GM18507 (cell line): ENCODE results near the gene SGPL1.

Source experiments
- DNase-seq: peaks from one replicate; pipeline ENCODE4 v3.0.0; 2011; ENCODE audit warnings: low read depth; ENCODE audit not compliant: insufficient read length; ENCODE audit errors: extremely low spot score
- FAIRE-seq: peaks from 2 replicates; lab custom pipeline; 2011; peaks lifted over from hg19 to GRCh38; lab: Jason Lieb, UNC

SGPL1 gene

DNA sequence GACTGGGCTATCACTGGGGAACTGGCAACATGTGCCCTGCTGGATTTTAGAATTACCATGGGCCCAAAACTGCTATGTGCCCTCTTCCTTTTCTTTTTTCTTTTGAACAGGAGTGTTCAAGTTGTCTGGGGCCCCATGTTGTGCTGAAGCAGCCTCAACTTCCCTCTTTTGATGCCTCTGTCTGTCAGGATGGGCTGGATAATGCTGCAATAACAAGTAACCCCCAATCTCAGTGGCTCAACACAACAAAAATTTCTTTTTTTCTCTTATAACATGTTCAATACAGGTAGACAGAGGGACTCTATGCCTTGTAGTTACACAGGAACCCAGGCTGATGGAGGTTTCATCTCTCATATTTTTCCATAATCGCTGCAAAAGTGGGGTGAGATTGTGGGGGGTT is 80.8 kb downstream of the SGPL1 start:
- no peak for DNase-seq
- no peak for FAIRE-seq

DNA sequence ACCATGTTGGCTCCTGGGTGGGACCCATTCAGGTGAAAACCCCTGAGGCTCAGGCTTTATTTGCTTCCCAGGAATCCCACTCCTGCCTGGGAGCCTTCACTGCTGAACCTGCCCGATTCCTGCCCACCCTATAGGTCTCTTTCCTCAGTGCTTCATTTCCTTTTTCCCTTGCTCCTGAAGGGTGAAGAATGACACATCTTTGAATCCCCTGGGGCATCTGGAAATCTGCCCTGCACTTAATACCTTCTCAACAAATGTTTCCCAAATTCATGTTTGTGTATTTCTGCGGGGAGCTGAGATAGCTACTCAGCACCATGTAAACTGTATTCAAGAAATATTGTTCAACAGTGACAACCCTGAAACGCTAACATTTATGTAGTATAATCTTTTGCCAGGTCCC is 82.9 kb downstream of the SGPL1 start:
- no peak for DNase-seq
- FAIRE-seq: no peak

DNA sequence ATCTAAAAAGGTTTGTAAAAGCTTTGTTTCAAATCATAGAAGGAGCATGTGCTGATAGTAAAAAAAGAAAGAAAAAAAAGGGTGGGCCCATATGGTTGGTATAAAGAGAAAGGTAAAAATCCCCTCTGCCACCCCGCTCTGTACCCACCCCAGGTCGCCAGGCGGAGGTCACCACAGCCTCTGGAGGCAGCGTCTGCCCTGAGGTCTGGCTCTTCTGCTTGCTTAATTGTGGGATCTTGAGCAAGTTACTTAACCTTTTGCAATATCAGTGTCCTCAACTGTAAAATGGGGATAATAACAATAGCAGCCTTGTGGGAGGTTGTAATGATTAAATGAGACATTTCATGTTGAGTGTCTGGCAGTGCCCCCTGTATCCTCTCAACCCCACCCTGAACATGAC is 83.3 kb downstream of the SGPL1 start:
- FAIRE-seq: no peak
- no peak for DNase-seq

DNA sequence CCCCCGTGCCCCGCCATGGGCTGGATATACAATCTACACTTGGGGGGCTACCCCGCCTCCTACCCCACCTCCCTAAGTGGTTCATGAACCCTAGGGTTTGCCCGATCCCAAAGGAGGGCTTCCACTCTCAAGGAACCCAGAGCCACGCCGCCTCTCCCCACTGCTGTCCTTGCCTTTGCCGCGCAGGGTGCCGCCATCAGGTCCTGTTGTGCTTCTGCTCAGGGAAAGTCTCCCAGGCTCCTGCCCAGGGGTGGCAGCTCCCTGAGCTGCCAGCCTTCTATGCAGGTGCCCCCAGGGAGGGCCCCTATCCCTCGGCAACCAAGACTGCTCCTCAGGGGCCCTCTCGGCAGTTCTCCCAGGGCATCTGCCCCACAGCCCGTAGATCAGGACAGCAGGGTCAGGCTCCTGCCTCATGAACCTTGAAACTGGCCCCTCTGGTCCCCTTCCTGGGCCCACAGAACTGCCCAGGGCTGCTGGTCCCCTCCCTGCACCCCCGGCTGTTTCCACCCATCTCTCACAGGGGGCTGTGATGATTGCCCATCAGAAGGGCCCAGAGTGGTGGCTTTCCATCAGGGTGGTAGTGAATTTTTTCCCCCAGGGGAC is 85.6 kb downstream of the SGPL1 start:
- no peak for FAIRE-seq
- DNase-seq: no peak

DNA sequence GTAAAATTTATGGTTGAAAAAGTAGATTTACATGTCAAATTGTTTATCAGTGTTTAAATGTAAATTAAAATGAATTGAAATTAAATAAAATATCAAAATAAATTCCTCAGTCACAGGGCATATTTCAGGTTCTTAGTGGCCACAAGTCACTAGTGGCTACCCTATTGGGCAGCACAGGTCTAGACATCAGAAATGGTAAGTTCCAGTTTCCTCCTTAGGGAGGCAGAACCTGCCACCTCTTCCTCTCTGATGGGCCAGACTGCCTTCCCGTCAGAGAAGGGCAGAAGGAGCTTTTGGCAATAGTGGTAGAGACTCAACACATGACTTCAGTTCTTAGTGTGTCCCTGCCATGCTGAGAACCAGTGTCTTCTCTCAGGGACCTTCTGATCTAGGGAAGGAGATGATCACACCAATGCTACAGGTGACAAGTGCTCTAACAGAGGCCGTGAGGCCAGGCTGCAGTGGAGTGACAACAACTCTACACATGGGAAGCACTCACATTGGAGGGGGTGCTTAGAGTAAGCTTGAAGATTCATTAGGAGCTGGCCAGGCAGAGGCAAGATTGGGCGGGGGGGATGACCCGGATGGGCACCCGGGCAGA is 87.0 kb downstream of the SGPL1 start:
- no peak for FAIRE-seq

DNA sequence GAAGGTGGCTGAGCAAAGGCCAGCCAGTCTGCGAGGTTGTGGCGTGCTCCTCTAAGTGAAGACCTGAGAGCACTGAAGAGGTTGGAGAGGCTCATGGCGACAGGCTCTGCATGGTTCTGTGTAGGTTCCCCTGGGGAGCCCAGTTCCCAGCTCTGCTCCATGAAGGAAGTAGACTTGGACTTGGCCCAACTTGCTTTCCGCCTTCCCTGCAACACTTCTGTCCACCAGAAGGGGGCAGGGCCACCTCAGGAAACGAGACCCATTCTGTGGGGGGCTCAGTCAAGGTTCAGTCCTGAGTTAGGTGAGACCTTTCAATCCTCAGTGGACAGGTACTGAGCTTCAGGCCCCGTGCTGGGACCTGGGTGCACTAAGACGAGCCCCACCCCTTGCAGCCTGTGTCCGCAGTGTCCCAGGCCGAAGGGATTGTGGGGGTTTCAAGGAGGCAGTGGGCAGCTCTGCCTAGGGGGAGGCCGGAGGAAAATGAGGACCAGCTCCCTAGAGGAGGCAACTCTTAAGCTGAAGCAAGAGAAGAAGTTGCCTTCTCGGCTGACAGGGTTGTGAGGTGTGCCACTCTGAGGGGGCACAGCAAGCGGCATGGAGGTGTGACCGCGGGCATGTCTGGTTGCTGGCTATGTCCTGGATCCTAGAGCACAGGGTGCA is 87.6 kb downstream of the SGPL1 start:
- peak; percentile 22 for DNase-seq
- peak; percentile 76 for FAIRE-seq

More for the DNA sequence above, 87.0 kb downstream of the SGPL1 start:
- no peak for DNase-seq

DNA sequence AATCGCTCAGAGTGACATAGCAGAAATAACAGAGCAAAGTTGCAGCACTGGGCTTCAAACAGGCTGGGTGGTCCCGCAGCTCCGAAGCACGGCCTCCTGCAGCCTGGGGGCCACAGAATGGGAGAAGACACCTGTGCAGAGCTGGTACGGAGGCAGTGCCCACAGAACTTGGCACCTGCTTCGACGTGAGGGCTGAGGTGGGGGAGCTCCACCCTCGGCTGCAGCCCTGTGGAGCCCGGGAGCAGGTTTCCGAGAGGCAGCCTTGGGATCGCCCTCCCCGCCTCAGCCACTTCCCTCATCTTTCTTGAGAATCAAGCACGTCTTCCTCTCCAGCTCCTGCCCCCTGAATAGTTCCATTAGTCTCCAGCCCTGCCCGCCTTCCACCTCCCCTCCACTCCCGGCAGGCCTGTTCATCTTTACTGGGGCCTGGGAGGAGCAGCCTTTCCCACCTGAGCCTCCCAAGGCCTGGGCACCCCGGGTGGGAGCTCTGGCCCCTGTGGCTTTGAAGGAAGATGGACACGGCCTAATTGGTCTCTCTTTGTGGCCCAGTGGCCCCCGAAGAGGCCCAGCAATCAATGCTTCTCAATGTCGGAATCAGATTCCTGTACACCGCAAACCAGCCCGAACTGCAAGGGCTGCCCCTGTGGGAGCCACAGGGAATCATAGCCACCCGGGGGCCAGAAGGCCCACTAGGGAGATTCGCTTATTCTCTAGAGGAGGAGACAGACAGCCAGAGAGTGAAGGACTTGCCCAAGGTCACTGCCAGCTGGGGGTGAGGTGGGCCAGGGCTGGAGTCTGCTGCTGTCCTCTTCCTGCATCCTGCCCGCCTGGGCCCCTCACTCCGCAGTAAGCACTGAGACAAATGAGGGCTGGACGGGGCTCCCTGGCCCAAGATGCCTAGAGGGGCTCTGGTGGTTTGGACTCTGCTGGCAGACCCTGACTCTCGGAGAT is 89.6 kb downstream of the SGPL1 start:
- DNase-seq (no peak), FAIRE-seq (no peak)

DNA sequence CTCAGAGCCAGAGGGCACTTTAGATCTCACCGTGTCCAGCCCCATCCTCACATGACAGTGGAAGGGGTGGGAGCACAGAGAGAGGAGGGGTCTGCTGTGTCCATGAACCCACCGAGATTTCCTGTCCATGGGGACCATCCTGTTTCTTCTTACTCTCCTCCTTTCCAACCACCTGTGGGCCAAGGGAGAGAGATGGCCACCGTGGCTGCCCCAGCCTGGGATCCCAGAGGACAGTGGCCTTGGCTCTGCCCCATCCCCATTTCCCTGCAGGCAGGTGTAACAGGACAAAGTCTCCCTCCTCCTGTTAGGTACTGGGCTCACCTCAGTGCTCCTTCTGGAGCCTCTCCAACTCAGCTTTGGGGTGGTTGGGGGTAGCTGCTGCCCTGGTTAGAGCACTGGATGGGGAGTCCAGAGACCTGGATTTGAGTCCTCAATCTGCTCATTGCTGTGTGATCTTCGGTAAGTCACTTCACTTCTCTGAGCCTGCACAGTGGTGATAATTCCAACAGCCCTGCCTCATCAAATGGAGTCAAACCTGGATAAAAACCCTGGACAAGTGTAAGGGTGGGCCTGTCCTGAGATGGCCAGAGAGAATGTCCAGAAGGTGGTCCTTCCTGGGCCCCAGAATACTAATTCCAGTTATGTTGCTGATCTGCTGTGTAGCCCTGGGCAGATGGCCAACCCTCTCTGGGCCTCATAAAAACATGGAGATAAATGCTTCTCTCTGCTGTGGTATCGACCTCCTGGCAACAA is 90.5 kb downstream of the SGPL1 start:
- no peak for DNase-seq
- FAIRE-seq: no peak

DNA sequence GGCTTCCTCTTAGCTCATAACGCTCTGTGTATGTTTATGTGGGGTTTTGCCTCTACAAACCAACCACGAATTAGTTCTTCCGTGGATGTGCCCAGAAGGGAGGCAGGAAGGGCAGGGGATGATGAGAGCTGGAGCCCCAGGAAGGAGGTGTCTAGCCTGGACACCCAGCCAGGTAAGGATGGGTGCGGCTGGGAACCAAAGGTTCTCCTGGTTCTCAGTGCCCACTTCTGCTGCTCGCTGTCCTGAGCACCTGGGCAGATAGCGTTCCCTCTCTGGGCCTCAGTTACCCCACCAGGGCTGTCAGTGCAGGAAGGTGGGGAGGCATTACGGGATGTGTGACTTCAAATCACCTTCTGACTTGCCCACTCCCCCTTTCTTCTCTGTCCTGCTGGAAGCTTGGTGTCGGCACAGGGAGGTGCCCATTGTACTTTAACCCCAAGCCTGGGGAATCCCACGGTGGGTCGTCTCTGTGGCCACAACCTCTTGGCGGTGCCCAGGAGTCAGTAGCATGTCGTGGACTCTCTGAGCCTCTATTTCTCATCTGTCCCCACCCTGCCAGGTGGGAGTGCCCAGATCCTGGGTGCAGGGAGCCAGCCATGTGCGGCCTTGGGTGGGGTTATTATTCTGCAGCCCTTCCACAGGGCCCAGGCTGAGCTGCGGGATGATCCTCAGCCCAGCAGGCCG is 91.3 kb downstream of the SGPL1 start:
- no peak for DNase-seq
- FAIRE-seq: no peak

DNA sequence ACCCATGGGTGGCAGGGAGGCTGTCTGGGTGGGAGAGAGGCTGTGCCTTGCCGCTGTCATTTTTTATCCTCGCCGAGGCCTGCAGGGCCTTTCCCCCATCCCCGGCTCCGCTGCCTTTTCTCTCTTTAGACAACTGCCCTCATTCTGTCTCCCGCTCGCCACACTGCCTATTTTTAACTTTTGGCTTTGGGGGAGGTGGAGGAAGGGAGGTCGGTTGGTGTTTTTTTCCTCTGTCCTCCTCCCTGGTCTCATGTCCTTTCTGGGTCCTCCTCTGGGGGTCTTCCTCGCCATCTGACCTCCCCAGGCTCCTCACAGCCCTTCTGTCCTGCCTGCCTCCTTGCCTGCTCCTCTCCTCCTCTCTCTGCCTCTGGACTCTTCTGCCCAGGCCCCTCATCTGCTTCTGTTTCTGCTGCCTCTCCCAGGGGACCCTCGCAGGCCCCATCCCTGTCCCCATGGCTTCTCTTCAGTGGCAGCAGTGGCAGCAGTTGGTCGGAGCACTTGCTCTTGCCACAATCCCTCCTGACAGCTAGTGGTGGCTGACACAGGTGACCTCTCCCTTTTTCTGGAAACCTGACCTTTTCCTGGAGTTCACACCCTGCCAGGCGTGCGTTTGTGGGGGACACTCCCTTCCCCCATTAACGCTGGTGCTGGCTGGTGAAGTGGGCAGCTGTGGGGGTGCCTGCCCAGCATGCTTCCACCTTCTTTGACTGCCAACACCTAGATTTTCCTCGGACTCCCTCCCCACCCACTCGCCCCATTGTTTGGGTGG is 92.1 kb downstream of the SGPL1 start:
- FAIRE-seq (no peak), DNase-seq (no peak)

DNA sequence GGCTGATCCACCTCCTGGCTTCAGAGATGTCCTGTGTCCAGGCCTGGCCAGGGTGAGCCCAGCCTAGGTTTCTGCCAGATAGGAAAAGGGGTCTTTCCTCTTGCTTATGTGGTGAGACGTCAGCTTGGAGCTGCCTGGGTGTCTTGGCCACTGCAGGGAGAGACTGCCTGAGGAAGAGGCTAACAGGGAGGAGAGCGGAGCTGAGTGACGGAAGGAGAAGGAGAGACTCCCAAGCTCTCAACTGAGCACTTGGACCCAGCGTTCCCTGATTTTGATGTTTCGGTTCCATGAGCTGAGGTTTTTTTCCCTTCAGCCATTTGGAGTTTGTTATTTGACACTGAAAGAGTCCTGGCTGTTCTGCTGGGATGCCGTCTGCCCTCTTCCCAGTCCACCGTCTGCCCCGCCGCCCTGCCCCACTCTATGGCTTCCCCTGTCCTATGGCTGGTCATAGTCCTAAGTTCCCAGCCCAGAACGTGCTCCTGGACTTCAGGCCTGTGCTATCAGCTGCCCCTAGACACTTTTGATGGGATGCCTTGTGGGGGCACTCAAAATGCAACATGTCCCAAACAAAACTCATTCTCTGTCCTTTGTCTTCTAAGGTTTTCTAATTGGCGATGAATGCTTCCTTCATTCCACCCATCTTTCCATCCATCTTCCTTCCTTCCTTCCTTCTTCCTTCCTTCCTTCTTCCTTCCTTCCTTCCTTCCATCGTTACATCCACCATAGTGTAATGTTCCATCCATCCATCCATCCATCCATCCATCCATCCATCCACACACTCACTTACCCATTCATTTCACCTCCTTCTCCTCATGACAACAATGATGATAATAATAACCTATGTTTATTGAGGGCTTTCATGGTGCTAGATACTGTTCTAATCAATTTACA is 92.9 kb downstream of the SGPL1 start:
- no peak for DNase-seq
- no peak for FAIRE-seq

DNA sequence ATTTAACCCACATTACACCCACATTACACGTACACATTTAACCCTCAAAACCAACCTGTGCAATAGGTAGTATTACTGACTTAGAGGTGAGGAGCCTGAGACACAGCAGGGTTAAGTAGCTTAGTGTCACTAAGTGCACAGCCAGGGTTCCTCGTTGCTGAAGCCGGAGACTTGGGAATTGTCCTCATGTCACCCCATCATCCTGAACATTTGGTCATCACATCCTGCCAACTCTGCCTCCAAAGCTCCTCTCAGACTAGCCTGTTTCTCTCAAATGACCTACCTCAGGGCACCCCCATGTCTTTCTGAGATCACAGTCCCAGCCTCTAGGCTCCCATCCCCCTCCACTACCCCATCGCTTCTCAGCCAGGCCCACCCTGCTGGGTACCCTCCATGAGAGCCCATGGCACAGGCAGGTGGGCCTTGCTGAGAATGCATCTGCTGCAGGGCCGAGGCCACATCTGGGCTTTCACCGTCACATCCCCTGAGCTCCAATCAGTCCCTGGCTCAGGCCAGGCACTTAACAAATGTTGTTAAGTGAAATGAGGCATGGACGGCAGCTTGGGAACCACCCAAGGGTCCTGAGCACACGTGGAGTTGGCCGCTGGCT is 93.7 kb downstream of the SGPL1 start:
- DNase-seq (no peak), FAIRE-seq (no peak)

DNA sequence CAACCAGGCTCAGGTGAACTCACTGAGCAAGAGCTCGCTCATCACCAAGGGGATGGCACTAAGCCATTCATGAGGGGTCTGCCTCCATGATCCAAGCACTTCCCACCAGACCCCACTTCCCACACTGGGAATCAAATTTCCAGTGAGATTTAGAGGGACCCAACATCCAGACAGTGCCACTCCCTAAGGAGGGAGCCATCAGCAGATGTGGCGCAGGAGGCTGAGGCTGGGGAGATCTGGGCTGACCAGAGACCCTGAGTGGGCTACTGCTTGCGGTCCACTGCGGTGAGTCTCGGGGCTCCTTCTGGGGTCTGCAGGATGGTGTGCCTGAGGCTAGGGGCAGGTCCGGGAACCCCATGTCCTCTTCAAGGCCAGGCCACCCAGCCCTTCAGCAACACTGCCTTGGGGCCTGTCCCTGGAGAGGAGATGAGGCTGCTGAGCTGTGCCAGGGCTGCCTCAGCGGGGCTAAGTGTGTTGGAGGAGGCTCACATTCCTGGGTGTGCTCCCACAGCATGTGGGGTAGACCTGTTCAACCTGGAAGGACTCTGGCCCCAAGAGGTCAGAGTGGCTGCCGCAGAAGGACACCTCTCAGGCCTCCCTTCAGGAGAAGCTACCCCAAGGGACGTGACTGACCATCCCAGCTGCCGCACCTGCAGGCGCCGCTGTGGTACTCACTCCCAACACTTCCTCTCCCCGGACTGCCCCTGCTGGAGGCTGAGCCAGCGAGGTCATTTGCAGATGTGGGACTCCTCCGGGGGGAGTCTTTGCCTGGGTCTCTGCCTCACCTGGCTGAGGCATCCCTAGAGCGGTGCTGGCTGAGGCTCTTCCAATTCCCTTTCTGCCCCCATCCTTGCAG is 95.0 kb downstream of the SGPL1 start:
- DNase-seq: no peak
- FAIRE-seq: no peak

DNA sequence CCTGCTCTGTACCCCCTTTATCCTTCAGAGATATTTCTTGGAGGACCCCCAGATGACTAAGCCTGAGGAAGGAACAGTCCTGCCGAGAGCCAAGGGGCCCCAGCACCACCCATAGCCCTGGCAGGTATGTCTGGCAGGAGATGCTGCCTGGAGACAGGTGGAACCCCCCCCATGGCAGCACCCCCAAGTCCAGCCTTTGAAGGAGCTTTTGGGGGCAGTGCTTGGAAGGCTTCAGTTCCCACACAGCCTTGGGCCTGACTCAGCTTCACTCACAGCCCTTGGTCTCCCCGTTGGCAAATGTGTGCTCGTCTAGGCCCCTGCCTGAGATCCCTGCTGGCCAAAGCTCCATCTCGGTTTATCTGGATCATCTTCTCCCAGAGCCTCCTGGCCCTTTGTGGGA is 95.6 kb downstream of the SGPL1 start:
- no peak for DNase-seq
- no peak for FAIRE-seq

DNA sequence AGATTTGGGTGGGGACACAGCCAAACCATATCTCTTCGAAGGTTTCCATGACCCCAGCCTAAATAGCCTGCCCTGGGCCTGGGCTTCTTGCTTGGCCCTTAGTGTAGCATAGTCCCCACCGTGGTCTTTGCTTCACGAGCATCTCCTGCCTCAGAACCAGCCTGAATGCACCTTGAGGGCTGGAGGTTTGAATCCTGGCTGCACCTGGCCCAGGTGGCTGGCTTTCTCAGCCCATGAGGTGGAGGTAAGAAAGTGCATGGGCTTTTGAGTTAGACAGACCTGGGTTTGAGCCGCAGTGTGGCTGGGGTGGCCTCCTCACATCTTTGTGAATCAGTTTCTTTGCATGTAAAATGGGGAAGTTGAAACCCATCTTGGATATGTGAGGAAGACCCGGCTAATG is 96.8 kb downstream of the SGPL1 start:
- no peak for DNase-seq
- no peak for FAIRE-seq
